ENCODE measurements around the gene NEDD8. TPM values are rescaled to one million over a fixed set of nuclear protein-coding genes. Genes with fewer than 3 reads are reported as not detected.

Gene NEDD8
- total and polyA plus RNA-seq, 2 donors (not counting 3 experiments of a cell fraction or from before 2014, with no cell fraction given): 243 to 316 TPM

GRCh38 chr14:24251880-24252288 lies 19.7 kb upstream of the NEDD8 start:
- DNase-seq (ENCODE audit: low read depth, low spot score): peak; percentile 12
- H3K36me3 ChIP-seq (ENCODE audit: control insufficient read depth in 2 of 2, extremely low read depth in 1 of 2, insufficient read depth in 2 of 2, low read length in 2 of 2): peaks cover 0 to 3% of the 10 kb centered on the region in 2 experiments
- FAIRE-seq: peak; percentile 71
- ChIA-PET CTCF (interaction anchor here (1.1 to 13.0 kb wide), 6 partner anchors 9 to 59 kb away, joined by 3 to 199 read pairs (median 6); partner anchors contain the start of genes CIDEB, DHRS1, LTB4R and LTB4R2), POLR2A (interaction anchor here (1.1 kb wide), 1 partner anchor 10 kb away, joined by 6 read pairs; the partner anchor contains the start of gene TINF2)
- H3K4me3 ChIP-seq (replicated peaks in 1 of 3; ENCODE audit: insufficient read depth in 1 of 3, low read depth in 1 of 3, low read length in 3 of 3): no peak overlapping the region
- intact Hi-C loops (cut with micrococcal nuclease) (no loop called here), dilution Hi-C loops (cut with MboI; ENCODE audit: extremely low pct_ligation_motif_present, low sequenced_read_pairs) (no loop called here)
- no TSS peak for BruUV-seq (replicated peaks)
- H3K9me3 ChIP-seq (replicated peaks; ENCODE audit: control insufficient read depth, insufficient read depth, low read length): no peaks in the 10 kb centered on the region
- no peaks in the 10 kb centered on the region for H3K9me1 ChIP-seq (replicated peaks; ENCODE audit: control insufficient read depth, extremely low read depth, insufficient read depth, low read length)
- H3K4me1 ChIP-seq (ENCODE audit: control insufficient read depth, extremely low read depth, insufficient read depth, low read length): no peaks in the 10 kb centered on the region
- H3K4me2 ChIP-seq (ENCODE audit: insufficient read depth, low read length): no peak overlapping the region
- no peak for TF ChIP-seq EZH2 (IDR thresholded peaks at IDR 0.05; ENCODE audit: borderline replicate concordance, low read depth, low read length, severe bottlenecking)
- TF ChIP-seq, protein P1, sequence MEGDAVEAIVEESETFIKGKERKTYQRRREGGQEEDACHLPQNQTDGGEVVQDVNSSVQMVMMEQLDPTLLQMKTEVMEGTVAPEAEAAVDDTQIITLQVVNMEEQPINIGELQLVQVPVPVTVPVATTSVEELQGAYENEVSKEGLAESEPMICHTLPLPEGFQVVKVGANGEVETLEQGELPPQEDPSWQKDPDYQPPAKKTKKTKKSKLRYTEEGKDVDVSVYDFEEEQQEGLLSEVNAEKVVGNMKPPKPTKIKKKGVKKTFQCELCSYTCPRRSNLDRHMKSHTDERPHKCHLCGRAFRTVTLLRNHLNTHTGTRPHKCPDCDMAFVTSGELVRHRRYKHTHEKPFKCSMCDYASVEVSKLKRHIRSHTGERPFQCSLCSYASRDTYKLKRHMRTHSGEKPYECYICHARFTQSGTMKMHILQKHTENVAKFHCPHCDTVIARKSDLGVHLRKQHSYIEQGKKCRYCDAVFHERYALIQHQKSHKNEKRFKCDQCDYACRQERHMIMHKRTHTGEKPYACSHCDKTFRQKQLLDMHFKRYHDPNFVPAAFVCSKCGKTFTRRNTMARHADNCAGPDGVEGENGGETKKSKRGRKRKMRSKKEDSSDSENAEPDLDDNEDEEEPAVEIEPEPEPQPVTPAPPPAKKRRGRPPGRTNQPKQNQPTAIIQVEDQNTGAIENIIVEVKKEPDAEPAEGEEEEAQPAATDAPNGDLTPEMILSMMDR (IDR thresholded peaks at IDR 0.05; ENCODE audit: extremely low read depth in 1 of 2, insufficient read depth in 1 of 2, low read depth in 1 of 2, low read length in 2 of 2): peak in 1 of 2 donors; percentile 2
- H3K9ac ChIP-seq (replicated peaks; ENCODE audit: extremely low read depth, insufficient read depth, low read length): no peak overlapping the region
- H3K27me3 ChIP-seq (ENCODE audit: control insufficient read depth in 2 of 2, insufficient read depth in 2 of 2, low read length in 2 of 2): no peaks in the 10 kb centered on the region
- no peaks in the 10 kb centered on the region for H4K20me1 ChIP-seq (replicated peaks; ENCODE audit: control insufficient read depth, extremely low read depth, insufficient read depth, low read length)
- no peaks in the 10 kb centered on the region for H3K79me2 ChIP-seq (ENCODE audit: control insufficient read depth, insufficient read depth, low read length)
- no peak overlapping the region for H3K27ac ChIP-seq (ENCODE audit: insufficient read depth, low read depth, low read length)
- H2AFZ ChIP-seq (ENCODE audit: low read depth, low read length): no peak overlapping the region

- Histone ChIP-seq H3K27me3 (ENCODE audit: control insufficient read depth in 2 of 2, insufficient read depth in 2 of 2, low read length in 2 of 2) (no peaks in the 10 kb centered on the region), H3K4me3 (replicated peaks in 1 of 3; ENCODE audit: insufficient read depth in 1 of 3, low read depth in 1 of 3, low read length in 3 of 3) (no peak overlapping the region), H3K27ac (ENCODE audit: insufficient read depth, low read depth, low read length) (no peak overlapping the region), H3K9me1 (replicated peaks; ENCODE audit: control insufficient read depth, extremely low read depth, insufficient read depth, low read length) (no peaks in the 10 kb centered on the region), H2AFZ (ENCODE audit: low read depth, low read length) (no peak overlapping the region), H3K4me1 (ENCODE audit: control insufficient read depth, extremely low read depth, insufficient read depth, low read length) (no peaks in the 10 kb centered on the region), H3K79me2 (ENCODE audit: control insufficient read depth, insufficient read depth, low read length) (no peaks in the 10 kb centered on the region), H3K4me2 (ENCODE audit: insufficient read depth, low read length) (no peak overlapping the region), H3K9me3 (replicated peaks; ENCODE audit: control insufficient read depth, insufficient read depth, low read length) (no peaks in the 10 kb centered on the region), H3K9ac (replicated peaks; ENCODE audit: extremely low read depth, insufficient read depth, low read length) (no peak overlapping the region), H3K36me3 (ENCODE audit: control insufficient read depth in 2 of 2, extremely low read depth in 1 of 2, insufficient read depth in 2 of 2, low read length in 2 of 2) (peaks cover 0 to 3% of the 10 kb centered on the region in 2 experiments), H4K20me1 (replicated peaks; ENCODE audit: control insufficient read depth, extremely low read depth, insufficient read depth, low read length) (no peaks in the 10 kb centered on the region)
- no peak for DNase-seq (ENCODE audit: low read depth, low spot score)
- ChIA-PET POLR2A (no interaction called here), CTCF (interaction anchor here (1.0 to 13.0 kb wide), 4 partner anchors 30 to 58 kb away, joined by 3 to 199 read pairs (median 6); partner anchors contain the start of genes CIDEB, DHRS1, MDP1 and NOP9)
- TF ChIP-seq EZH2 (IDR thresholded peaks at IDR 0.05; ENCODE audit: borderline replicate concordance, low read depth, low read length, severe bottlenecking): no peak
- no peak for TF ChIP-seq MYC (IDR thresholded peaks at IDR 0.05; ENCODE audit: low read depth, low read length)
- TF ChIP-seq POLR2AphosphoS5 (IDR thresholded peaks at IDR 0.05; ENCODE audit: insufficient read depth, low read depth, low read length): no peak
- TF ChIP-seq, protein P1 (IDR thresholded peaks at IDR 0.05; ENCODE audit: extremely low read depth in 1 of 2, insufficient read depth in 1 of 2, low read depth in 1 of 2, low read length in 2 of 2): no peak
- TF ChIP-seq, protein P2, sequence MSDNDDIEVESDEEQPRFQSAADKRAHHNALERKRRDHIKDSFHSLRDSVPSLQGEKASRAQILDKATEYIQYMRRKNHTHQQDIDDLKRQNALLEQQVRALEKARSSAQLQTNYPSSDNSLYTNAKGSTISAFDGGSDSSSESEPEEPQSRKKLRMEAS (IDR thresholded peaks at IDR 0.05; ENCODE audit: insufficient read depth, insufficient read length): no peak
- TF ChIP-seq POLR2A (IDR thresholded peaks at IDR 0.05; ENCODE audit: low read depth, low read length): no peak
- TF ChIP-seq FOS (IDR thresholded peaks at IDR 0.05; ENCODE audit: borderline replicate concordance, insufficient read depth, low read length): no peak
- intact Hi-C loops (cut with micrococcal nuclease) (no loop called here), dilution Hi-C loops (cut with MboI; ENCODE audit: extremely low pct_ligation_motif_present, low sequenced_read_pairs) (no loop called here)
- no TSS peak for BruUV-seq (replicated peaks)
- FAIRE-seq: no peak
These were observed 18.2 kb upstream of the NEDD8 start for GRCh38 chr14:24250354-24250753.

Measured in endothelial cell of umbilical vein (primary cell).